HG02981 (cell line): ENCODE results near the gene CDC45.

Source experiments
- ATAC-seq: cut with Tn5 transposase; IDR thresholded peaks from one replicate; pipeline ENCODE4 v1.9.1; 2021; ENCODE audit warnings: mild to moderate bottlenecking, moderate library complexity; ENCODE audit not compliant: unreplicated experiment

Gene CDC45

GRCh38 chr22:19510919-19511341 is 31.2 kb downstream of the CDC45 start:
- ATAC-seq = no peak

DNA sequence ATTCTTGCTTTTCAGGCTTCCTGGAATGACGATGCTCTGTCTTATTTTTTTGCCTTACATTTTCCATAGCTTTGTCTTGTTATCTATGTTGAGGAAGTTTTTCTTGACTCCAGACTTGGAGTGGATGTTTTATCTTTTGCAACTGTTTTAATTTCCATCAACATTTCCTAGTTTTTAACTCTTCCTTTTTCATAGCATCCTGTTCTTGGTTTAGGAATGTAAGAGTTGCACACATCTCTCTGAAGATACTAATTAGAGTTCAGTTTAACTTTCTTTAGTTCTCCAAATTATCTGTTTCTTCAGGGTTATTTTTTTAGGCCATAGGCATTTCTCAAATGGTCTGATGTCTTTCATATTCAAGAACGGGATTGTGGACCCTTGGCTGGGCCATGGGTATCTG is 34.1 kb downstream of the CDC45 start:
- no peak for ATAC-seq

DNA sequence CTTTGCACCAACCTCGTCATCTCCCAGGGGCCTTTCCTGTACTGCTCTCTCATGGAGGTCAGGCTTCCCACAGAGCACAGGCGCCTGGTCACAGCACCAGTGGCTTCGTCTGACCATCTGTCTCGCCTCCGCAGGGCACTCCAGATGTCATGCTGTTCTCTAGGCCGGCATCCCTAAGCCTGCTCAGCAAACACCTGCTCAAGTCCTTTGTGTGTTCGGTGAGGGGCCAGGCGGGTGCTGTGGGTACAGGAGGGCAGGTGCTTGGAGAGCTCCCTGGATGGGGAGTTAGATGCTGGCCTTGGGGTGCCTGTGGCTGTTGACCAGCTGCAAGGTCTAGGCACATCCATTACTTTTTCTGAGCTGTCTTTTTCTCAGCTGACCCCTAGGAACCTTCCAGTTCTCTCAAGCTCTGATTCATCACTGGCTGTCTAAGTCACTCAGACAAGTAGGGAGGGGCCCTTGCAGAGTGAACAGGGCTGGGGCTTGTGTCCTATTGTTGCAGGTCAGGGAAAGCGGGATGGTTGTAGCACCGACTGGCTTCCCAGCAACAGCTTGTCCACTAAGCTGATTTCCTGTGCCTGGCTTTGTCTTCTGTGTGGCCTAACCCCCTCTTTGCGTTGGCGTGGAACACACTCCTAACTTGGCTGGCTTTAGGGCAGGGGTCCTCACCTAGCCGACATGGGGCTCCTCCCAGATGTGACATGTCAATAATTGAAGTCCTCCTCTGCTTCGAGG is 35.3 kb downstream of the CDC45 start:
- no peak for ATAC-seq

- no peak for ATAC-seq
These were observed 36.1 kb downstream of the CDC45 start for GRCh38 chr22:19515654-19516377.

DNA sequence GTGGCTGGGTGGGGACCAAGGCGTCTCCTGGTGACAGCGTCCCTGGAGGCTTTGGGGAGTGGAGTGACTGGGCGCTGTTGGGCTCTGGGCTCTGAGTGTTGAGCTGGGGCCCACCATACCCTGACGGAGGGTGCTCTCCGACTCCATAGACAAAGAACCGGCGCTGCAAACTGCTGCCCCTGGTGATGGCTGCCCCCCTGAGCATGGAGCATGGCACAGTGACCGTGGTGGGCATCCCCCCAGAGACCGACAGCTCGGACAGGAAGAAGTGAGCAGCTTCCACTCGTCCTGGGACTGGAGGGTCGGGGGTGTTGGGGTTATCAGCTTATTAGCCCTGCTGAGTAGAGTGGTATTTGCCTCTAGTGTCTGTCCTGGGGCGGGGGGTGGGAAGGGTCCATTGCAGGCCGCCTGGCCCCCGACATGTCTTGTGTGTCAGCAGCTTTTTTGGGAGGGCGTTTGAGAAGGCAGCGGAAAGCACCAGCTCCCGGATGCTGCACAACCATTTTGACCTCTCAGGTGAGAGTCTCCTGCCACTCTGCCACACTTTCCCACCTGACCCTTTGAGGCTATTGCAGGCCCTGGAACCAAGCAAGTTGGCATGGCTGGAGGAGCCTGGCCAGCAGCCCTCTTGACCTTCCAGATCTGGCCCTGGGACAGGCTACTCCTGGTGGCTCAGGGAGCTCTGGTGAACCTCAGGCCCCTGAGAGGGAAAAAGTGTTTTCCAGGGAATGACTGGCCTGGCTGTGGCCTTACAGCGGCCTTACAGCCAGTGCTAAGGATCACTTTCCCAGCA is 36.9 kb downstream of the CDC45 start:
- no peak for ATAC-seq

DNA sequence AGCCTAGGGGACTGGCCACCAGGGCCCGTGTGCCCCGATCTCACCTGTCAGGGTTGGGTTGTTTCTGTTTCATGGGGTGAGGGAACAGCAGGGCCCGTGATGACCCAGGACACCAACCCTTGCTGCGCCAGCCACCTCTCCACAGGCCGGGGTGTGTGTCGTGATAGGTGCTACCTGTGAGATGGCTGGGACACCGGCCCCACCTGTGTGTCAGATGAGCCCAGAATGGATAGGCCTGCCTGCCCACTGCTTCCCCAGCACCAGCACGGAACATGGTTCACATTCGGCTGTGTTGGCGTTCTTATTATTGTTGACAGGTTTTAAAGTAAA is 37.4 kb downstream of the CDC45 start:
- no peak for ATAC-seq

DNA sequence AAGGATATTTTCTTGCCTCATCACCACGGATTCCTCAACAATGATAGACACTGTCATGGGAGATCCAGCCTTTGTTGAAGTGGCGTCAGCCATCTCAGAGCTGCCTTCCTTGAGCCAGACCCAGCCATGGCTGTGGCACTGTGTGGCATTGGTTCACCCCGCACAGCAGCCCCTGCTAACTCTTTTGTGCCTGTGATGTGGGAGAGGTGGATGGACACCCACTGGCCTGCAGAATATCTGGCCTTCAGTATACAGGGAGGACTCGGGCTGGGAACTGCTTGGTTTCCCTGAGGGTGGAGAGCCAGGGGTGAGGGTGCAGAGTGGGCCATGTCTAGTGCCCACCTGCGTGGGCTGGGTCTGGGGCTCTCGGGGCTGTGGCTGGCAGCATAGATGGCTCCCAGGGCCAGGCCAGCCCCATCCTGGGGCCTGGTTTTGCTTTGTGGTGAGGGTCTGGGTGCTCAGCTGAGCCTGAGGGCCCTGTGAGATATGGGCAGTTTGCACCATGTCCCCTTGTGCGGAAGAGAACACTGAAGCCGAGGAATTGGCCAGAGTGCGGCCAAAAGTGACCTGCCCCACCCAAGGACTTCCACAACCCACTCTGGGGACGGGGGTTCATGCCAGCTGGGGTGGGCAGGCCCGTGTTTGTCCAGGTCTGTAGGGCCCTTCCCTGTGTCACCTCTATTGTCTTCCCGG is 38.3 kb downstream of the CDC45 start:
- ATAC-seq = no peak

- ATAC-seq = no peak
These were observed 38.9 kb downstream of the CDC45 start for GRCh38 chr22:19518635-19519034.

DNA sequence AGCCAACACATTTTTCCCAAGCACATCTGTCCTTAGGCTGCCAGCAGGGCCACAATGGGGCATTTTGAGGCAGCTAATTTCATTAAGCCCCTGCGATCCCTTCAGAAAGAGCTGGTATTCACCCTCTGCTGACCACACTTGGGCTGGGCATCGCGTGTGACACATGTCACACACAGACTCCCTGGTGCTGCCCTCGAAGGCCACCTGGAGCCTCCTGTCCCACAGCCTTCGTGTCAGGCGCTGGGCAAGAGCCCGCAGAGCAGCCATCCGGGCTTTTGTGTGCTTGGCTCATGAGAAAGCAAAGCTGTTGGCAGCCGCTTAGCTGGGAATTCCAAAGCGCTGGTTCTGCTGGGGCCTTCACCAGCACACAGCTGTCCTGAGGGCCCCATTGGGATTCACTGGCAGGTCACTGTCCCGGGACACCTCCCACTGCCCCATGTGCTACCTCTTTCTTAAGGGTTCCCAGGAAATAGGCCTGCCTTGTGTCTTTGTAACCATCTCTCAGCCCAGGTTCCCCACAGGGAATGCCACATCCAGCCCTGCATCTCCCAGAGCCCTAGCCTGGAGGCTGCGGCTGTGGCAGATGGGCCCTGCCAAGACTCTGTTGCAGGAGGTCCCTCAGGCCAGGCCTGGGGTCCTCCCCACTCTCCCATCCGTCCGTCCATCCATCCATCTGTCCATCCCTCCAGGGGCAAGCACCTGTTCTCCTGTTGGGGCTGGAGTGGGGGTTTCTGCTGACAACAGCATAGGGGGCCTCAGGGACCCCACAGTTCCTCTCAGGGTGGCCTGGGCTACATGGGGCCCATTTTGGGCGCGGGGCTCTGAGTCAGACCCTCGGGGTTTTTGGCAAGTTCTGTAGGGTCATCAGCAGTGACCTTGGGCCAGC is 39.6 kb downstream of the CDC45 start:
- no peak for ATAC-seq

- ATAC-seq = no peak
These were observed 40.3 kb downstream of the CDC45 start for GRCh38 chr22:19520007-19520406.

GRCh38 chr22:19520566-19521305 is 41.0 kb downstream of the CDC45 start:
- no peak for ATAC-seq

DNA sequence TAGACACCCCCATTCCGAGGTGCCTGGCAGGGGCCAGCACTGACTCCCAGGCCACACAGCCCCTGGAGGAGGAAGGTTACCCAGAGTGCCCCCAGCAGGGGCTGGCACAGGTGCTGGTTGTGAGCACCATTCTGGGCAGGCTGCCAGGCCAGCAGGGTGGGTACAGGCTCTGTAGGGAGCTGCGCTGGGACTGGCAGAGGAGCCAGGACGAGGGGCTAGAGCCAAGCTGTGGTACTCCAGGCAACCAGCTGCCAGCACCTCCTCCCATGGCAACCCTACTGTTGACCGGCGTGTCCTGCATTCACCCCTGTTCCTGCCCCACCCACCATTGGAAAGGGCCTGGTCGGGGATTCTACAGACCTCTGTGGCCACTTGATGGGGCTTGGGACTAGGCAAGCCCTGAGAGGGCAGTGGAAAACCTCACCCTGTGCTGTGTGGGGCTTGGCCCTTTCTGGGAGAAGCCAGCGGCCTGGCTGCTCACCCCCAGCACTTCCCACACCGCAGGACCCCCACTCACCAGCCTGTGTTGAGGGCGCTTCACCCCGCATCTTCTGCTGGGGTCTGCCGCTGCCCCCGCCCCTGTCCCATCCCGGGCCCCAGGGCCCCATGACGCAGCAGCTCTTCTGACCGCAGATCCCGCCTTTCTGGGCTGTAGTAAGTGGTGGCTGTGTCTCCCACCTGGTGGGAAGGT is 42.6 kb downstream of the CDC45 start:
- no peak for ATAC-seq

- ATAC-seq = no peak
These were observed 43.1 kb downstream of the CDC45 start for GRCh38 chr22:19522881-19523239.

GRCh38 chr22:19523240-19524169 is 43.8 kb downstream of the CDC45 start:
- no peak for ATAC-seq

GRCh38 chr22:19524170-19525115 is 44.7 kb downstream of the CDC45 start, which contains the start of gene CLDN5:
Gene CLDN5, minus strand, starts transcription at chr22:19524410. Its CDS starts 155 bp downstream, at chr22:19524255.
- ATAC-seq = no peak

DNA sequence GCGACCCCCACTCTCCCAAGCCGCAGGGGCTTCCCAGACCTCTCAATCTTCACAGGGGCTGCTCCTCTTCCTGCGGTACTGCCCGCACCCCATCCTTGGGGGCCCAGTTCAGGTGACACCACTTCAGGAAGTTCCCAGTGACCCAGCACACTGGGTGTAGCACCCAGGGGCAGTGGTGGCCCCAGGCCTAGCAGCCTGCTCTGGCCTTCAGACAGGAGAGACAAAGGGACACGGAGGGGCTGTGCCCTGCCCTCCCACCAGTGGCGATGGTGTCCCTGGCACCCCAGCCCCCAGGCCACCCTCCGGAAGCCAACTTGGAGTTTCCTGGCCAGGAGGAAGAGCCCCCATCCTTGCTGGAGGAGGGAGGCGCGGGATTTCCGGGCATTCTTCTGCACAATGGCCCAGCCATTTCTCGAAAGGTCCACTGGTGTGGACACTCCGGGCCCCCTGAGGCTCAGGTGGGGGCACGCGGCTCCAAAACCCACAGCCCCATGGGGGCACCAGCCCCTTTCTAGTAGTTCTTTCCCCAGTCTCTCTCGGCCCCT is 45.5 kb downstream of the CDC45 start:
- ATAC-seq = no peak
